HepG2 (cell line): Measurements from ENCODE around the gene GDPD5. TPM values are rescaled to one million over a fixed set of nuclear protein-coding genes. Genes with fewer than 3 reads are reported as not detected.

Experiments
- ATAC-seq: fragments of 200-7000 bp; cut with Tn5 transposase; 3 replicates; pipeline ENCODE4 v1.9.1; 2020; ENCODE audit warnings: mild to moderate bottlenecking, moderate library complexity
- BruUV-seq: library from RNA; stranded (reverse); fragments of 400-500 nt; replicated peaks from 2 replicates; lab custom pipeline; 2021; lab: Mats Ljungman, UMichigan
- CTCF ChIA-PET: fragments of 300-600 bp; formaldehyde crosslinking; extraction: SDS; loops from one replicate; lab custom pipeline; 2021; ENCODE audit warnings: low total read pairs, inconsistent platforms, low intra/inter-chr PET ratio; lab: Yijun Ruan, JAX
- POLR2A ChIA-PET: fragments of 350-600 bp; sonication (Branson Sonifier 250); formaldehyde crosslinking; loops from one replicate; lab custom pipeline; 2020; ENCODE audit warnings: antibody characterized with exemption, inconsistent platforms; lab: Yijun Ruan, JAX
- DNase-seq: peaks from one replicate; pipeline ENCODE4 v3.0.0-alpha.2; 2015; ENCODE audit warnings: low spot score
- FAIRE-seq: peaks from 3 replicates; lab custom pipeline; 2011; peaks lifted over from hg19 to GRCh38; lab: Jason Lieb, UNC
- H2AFZ ChIP-seq: one replicate; pipeline ENCODE4 v1.6.1; 2011; ENCODE audit warnings: low read length, inconsistent platforms
- H3K27ac ChIP-seq: fragments of 300-600 bp; 3 replicates; pipeline ENCODE4 v1.8.0; 2011; ENCODE audit warnings: mixed run types, mild to moderate bottlenecking, mixed read lengths, low read length, inconsistent platforms; ENCODE audit not compliant: insufficient read depth; ENCODE audit errors: extremely low read length
- H3K27me3 ChIP-seq, 2 experiments: fragments of 200-600 bp in 1 of 2; 2 replicates in 1 of 2; 3 replicates in 1 of 2; pipeline versions ENCODE4 v1.6.0 to v1.8.0; 2011; ENCODE audit warnings: low read length in 2 of 2, mild to moderate bottlenecking in 2 of 2, moderate library complexity in 2 of 2, inconsistent platforms in 1 of 2; ENCODE audit not compliant: insufficient read depth in 2 of 2, control insufficient read depth in 1 of 2
- H3K36me3 ChIP-seq, 2 experiments: fragments of 200-600 bp in 1 of 2; replicated peaks in 1 of 2; 2 replicates in 1 of 2; 3 replicates in 1 of 2; pipeline versions ENCODE4 v1.5.1 to v1.8.0; 2011; ENCODE audit warnings: low read length in 2 of 2, inconsistent platforms in 1 of 2; ENCODE audit not compliant: insufficient read depth in 2 of 2, control insufficient read depth in 1 of 2
- H3K4me1 ChIP-seq: 2 replicates; pipeline ENCODE4 v1.5.1; 2012; ENCODE audit warnings: low read length, inconsistent platforms; ENCODE audit not compliant: insufficient read depth
- H3K4me2 ChIP-seq: 2 replicates; pipeline ENCODE4 v1.6.0; 2011; ENCODE audit warnings: low read depth, low read length, inconsistent platforms
- H3K4me3 ChIP-seq, 3 experiments: fragments of 200-600 bp in 1 of 3; sonication (generic), shearing (Covaris generic) in 1 of 3; replicated peaks in 1 of 3; 2 replicates each; pipeline ENCODE4 v1.5.1; 2011 to 2016; ENCODE audit warnings: low read length in 3 of 3, inconsistent platforms in 2 of 3, low read depth in 2 of 3, mild to moderate bottlenecking in 2 of 3, control low read depth in 1 of 3, mixed read lengths in 1 of 3; ENCODE audit not compliant: insufficient read depth in 1 of 3
- H3K79me2 ChIP-seq: one replicate; pipeline ENCODE4 v1.6.1; 2011; ENCODE audit warnings: low read length, inconsistent platforms; ENCODE audit not compliant: insufficient read depth
- H3K9ac ChIP-seq: 2 replicates; pipeline ENCODE4 v1.6.0; 2011; ENCODE audit warnings: mild to moderate bottlenecking, low read depth, low read length, inconsistent platforms; ENCODE audit not compliant: insufficient read depth
- H3K9me3 ChIP-seq: 2 replicates; pipeline ENCODE4 v1.5.1; 2012; ENCODE audit warnings: mild to moderate bottlenecking, low read length
- H4K20me1 ChIP-seq: 2 replicates; pipeline ENCODE4 v1.6.0; 2011; ENCODE audit warnings: inconsistent platforms, mild to moderate bottlenecking, low read length, moderate library complexity; ENCODE audit not compliant: insufficient read depth
- AGO2 ChIP-seq: fragments of 200-400 bp; formaldehyde crosslinking; optimal IDR thresholded peaks from 2 replicates; pipeline ENCODE3; 2017; ENCODE audit warnings: mild to moderate bottlenecking, low read depth, low read length, moderate library complexity
- FOSL2 ChIP-seq: sonication (generic); formaldehyde crosslinking; IDR thresholded peaks from 2 replicates; pipeline ENCODE4 v1.4.0; 2020; ENCODE audit warnings: missing genetic modification reagents
- FOXM1 ChIP-seq: sonication (generic); formaldehyde crosslinking; IDR thresholded peaks from 2 replicates; pipeline ENCODE4 v1.5.0; 2020; ENCODE audit warnings: missing genetic modification reagents
- PRDM15 ChIP-seq: sonication (generic); formaldehyde crosslinking; IDR thresholded peaks from 2 replicates; pipeline ENCODE4 v1.4.0; 2020; ENCODE audit warnings: missing genetic modification reagents
- RERE ChIP-seq: IDR thresholded peaks from 2 replicates; pipeline ENCODE4 v1.6.1; 2016; ENCODE audit warnings: low read depth, missing genetic modification reagents, missing compliant biosample characterization
- RXRB ChIP-seq: IDR thresholded peaks from 2 replicates; pipeline ENCODE4 v1.6.1; 2016; ENCODE audit warnings: borderline replicate concordance, missing genetic modification reagents, missing compliant biosample characterization
- SMC3 ChIP-seq: IDR thresholded peaks from 2 replicates; pipeline ENCODE4 v1.6.1; 2011; ENCODE audit warnings: low read length, improper control_type of control experiment
- TEAD3 ChIP-seq: optimal IDR thresholded peaks from 2 replicates; pipeline ENCODE3; 2016; ENCODE audit warnings: borderline replicate concordance
- THAP11 ChIP-seq: IDR thresholded peaks from 2 replicates; pipeline ENCODE4 v1.6.1; 2016; ENCODE audit warnings: missing biosample characterization, missing genetic modification reagents
- ZKSCAN1 ChIP-seq: fragments of 150-350 bp; IDR thresholded peaks from 2 replicates; pipeline ENCODE4 v1.6.1; 2014; ENCODE audit warnings: low read length
- ZNF24 ChIP-seq: fragments of 450-650 bp; IDR thresholded peaks from 2 replicates; pipeline ENCODE4 v1.6.1; 2017; ENCODE audit warnings: antibody characterized with exemption, mild to moderate bottlenecking
- ZNF3 ChIP-seq: IDR thresholded peaks from 2 replicates; pipeline ENCODE4 v1.7.0; 2017; ENCODE audit warnings: inconsistent platforms
- ZNF652 ChIP-seq: IDR thresholded peaks from 2 replicates; pipeline ENCODE4 v1.6.1; 2016; ENCODE audit warnings: low read depth, borderline replicate concordance
- WGBS: methylation state at CpG from one replicate; pipeline ENCODE4 v1.1.6; 2017; ENCODE audit warnings: low lambda C conversion rate; 5-methylcytosine and 5-hydroxymethylcytosine counted together
- in situ Hi-C: cut with HindIII; loops from 2 replicates; pipeline ENCODE4 v1.10.0; 2017; ENCODE audit warnings: low pct_unique_long_range_greater_than_20kb; ENCODE audit not compliant: extremely low pct_ligation_motif_present
- intact Hi-C: fragments of 100-400 bp; cut with micrococcal nuclease; formaldehyde crosslinking; loops from one replicate; pipeline ENCODE4 v1.10.0; 2022; ENCODE audit not compliant: unreplicated experiment
- polyA plus RNA-seq, 8 experiments: library from polyadenylated mRNA; depleted of rRNA in 3 of 8; stranded (reverse) in 7 of 8; unstranded in 1 of 8; fragments of >200 nt; fragmentation: Illumina TruSeq in 4 of 8; extraction: Trizol in 4 of 8; gene quantifications; 2 replicates each; pipeline versions ENCODE4 v1.2.1 to v1.2.3, GENCODE V29; 2011 to 2016; ENCODE audit warnings: low read depth in 4 of 8, missing spikeins in 1 of 8, mixed read lengths in 1 of 8; ENCODE audit not compliant: insufficient read depth in 1 of 8
- total RNA-seq, 5 experiments: library from RNA; depleted of rRNA; stranded (reverse); fragments of >200 nt; fragmentation: Illumina TruSeq; extraction: Trizol; gene quantifications; 2 replicates each; pipeline ENCODE4 v1.2.3, GENCODE V29; 2016; ENCODE audit warnings: low read depth in 1 of 5

GDPD5 gene
- total and polyA plus RNA-seq, 2 of the 13 experiments (the other 11 are each of a cell fraction or from before 2014, with no cell fraction given) = 55.0 to 67.5 TPM

- TF ChIP-seq AGO2 = no peak
- TF ChIP-seq, all 625 proteins: peak for 0
These were observed 8.1 kb upstream of the GDPD5 start (continued) for GRCh38 chr11:75533896-75534258.

- H3K4me1 ChIP-seq = peaks cover 64% of the 10 kb centered on the region
- 42% methylated on average over 7 of the region's 7 CpGs for WGBS
- DNase-seq = peak; percentile 70
- H3K36me3 ChIP-seq = no peaks in the 10 kb centered on the region
- peaks cover 0 to 14% of the 10 kb centered on the region in 2 experiments; a peak in 1 of 5 replicates for H3K27me3 ChIP-seq
- peaks cover 2% of the 10 kb centered on the region; the same call in 1 of the 2 replicates for H4K20me1 ChIP-seq
- no peak overlapping the region for H3K4me3 ChIP-seq
- H3K9me3 ChIP-seq = no peaks in the 10 kb centered on the region
- H3K79me2 ChIP-seq = no peaks in the 10 kb centered on the region
- no peak overlapping the region for H2AFZ ChIP-seq
- POLR2A ChIA-PET = interaction anchor here (1.2 kb wide), 1 partner anchor 14 kb away, joined by 4 read pairs; no protein-coding TSS in a partner anchor
- no TSS peak for BruUV-seq
- in situ Hi-C loops = loop anchor here (5.0 kb wide), 3 partner anchors 35 to 145 kb away; no protein-coding TSS in a partner anchor
- H3K9ac ChIP-seq = no peak overlapping the region
- CTCF ChIA-PET = interaction anchor here (0.7 to 3.0 kb wide), 5 partner anchors 36 to 144 kb away, joined by 3 to 51 read pairs (median 11); no protein-coding TSS in a partner anchor
- peak; percentile 83 for FAIRE-seq
- peak; percentile 40 for ATAC-seq
- no peak overlapping the region for H3K27ac ChIP-seq
- intact Hi-C loops = loop anchor here (1.0 kb wide), 3 partner anchors 36 to 144 kb away; no protein-coding TSS in a partner anchor
- no peak overlapping the region for H3K4me2 ChIP-seq
- peak; percentile 97 for TF ChIP-seq SMC3
- peak; percentile 51 for TF ChIP-seq ZNF652 (CRISPR knock-in tag)
- TF ChIP-seq ZNF24 = 0 out of 2 replicates have a peak, but pooled peaks have one; percentile 33
- no peak for TF ChIP-seq ZNF3 (CRISPR knock-in tag)
- peak; percentile 75; the same call in 1 of the 2 replicates for TF ChIP-seq PRDM15 (CRISPR knock-in tag)
- TF ChIP-seq RXRB = no peak
- peak; percentile 22; the same call in 1 of the 2 replicates for TF ChIP-seq THAP11 (CRISPR knock-in tag)
- TF ChIP-seq RERE (CRISPR knock-in tag) = no peak
- TF ChIP-seq FOSL2 = 0 out of 2 replicates have a peak, but pooled peaks have one; percentile 13
- peak; percentile 35 for TF ChIP-seq TEAD3 (CRISPR knock-in tag)
- no peak for TF ChIP-seq FOXM1 (CRISPR knock-in tag)
- peak; percentile 96 for TF ChIP-seq ZKSCAN1
These were observed 6.7 kb upstream of the GDPD5 start for GRCh38 chr11:75532200-75533048.
